Heart left ventricle (tissue), 16 donors: ENCODE results near the gene DPPA4. TPM values are rescaled to one million over a fixed set of nuclear protein-coding genes. Genes with fewer than 3 reads are reported as not detected.

Experiments used
- ATAC-seq, 4 donors: fragments of 200-7000 bp; cut with Tn5 transposase; one replicate each; pipeline ENCODE4 v1.9.1; 2020 to 2022; ENCODE audit warnings: moderate library complexity in 4 of 4, mild to moderate bottlenecking in 3 of 4, moderate number of reproducible peaks in 1 of 4
- DNase-seq, 5 donors: peaks; one replicate each; pipeline ENCODE4 v3.0.0-alpha.2; 2020
- H3K27ac ChIP-seq, 12 donors: fragments of 200-600 bp; sonication (generic) in 4 of 12; one replicate each; pipeline versions ENCODE4 v1.5.0 to v1.8.0; 2016 to 2022; ENCODE audit warnings: mild to moderate bottlenecking in 2 of 12
- H3K27me3 ChIP-seq, 9 donors: fragments of 200-600 bp; sonication (generic) in 2 of 9; one replicate each; pipeline versions ENCODE4 v1.5.1 to v1.8.0; 2016 to 2022; ENCODE audit warnings: mild to moderate bottlenecking in 3 of 9
- H3K36me3 ChIP-seq, 9 donors: fragments of 200-600 bp; sonication (generic) in 2 of 9; one replicate each; pipeline versions ENCODE4 v1.5.0 to v1.8.0; 2018 to 2022; ENCODE audit warnings: mild to moderate bottlenecking in 2 of 9
- H3K4me1 ChIP-seq, 12 donors: fragments of 200-600 bp; sonication (generic) in 4 of 12; one replicate each; pipeline versions ENCODE4 v1.5.0 to v1.8.0; 2016 to 2022; ENCODE audit warnings: mild to moderate bottlenecking in 3 of 12
- H3K4me3 ChIP-seq, 12 donors: fragments of 200-600 bp; sonication (generic) in 4 of 12; one replicate each; pipeline versions ENCODE4 v1.5.0 to v1.8.0; 2017 to 2022; ENCODE audit warnings: mild to moderate bottlenecking in 9 of 12, moderate library complexity in 4 of 12
- H3K9me3 ChIP-seq, 12 donors: fragments of 200-600 bp; sonication (generic) in 4 of 12; one replicate each; pipeline versions ENCODE4 v1.5.0 to v1.8.0; 2016 to 2022; ENCODE audit warnings: mild to moderate bottlenecking in 1 of 12
- POLR2A ChIP-seq, 2 donors: fragments of 450-650 bp; IDR thresholded peaks; one replicate each; pipeline ENCODE4 v1.6.1; 2017; ENCODE audit warnings: antibody characterized with exemption in 2 of 2, mild to moderate bottlenecking in 2 of 2, moderate library complexity in 2 of 2
- WGBS, 4 donors: extraction: QIAGEN DNeasy Blood & Tissue Kit in 2 of 4; methylation state at CpG; one replicate each; pipeline versions ENCODE4 v1.1.5 to v1.1.7; 2013 to 2018; 5-methylcytosine and 5-hydroxymethylcytosine counted together
- intact Hi-C, 10 donors: fragments of 100-400 bp; cut with DNase I; formaldehyde crosslinking; loops; one replicate each; pipeline versions ENCODE4 v1.11.1 to v1.14.2; 2022
- polyA plus RNA-seq, 2 donors: library from polyadenylated mRNA; stranded (reverse); fragments of 200-250 nt; gene quantifications; one replicate each; pipeline ENCODE4 v1.2.3, GENCODE V29; 2013
- total RNA-seq, 9 donors: library from RNA; depleted of rRNA in 2 of 9; stranded (reverse); fragments of >200 nt in 2 of 9; fragmentation: NEBNext Ultra II Directional in 3 of 9; extraction: Animal tissue kit (Norgen Biotek cat#: 25700) in 3 of 9; gene quantifications; one replicate each; pipeline versions ENCODE4 v1.1.0 to v1.2.4, GENCODE V29; 2016 to 2023
- TF ChIP-seq, protein P1 (sequence below), 12 donors: fragments of 200-600 bp; sonication (generic) in 4 of 12; IDR thresholded peaks; one replicate each; pipeline versions ENCODE4 v1.5.0 to v1.8.0; 2018 to 2022; ENCODE audit warnings: antibody characterized with exemption in 12 of 12, mild to moderate bottlenecking in 5 of 12
- donor health status: ischemic (EF 13 %, LVEDD 7.1; RV severe dilation, severe dysfunction).
- donor health status: healthy with polysubstance abuse.
- donor health status: DM: no; HTN: yes; CAD: no.
- donor health status: DM: no; HTN: no; CAD: no.
- donor health status: ischemic (EF 25% LVEDD 6.9; RV normal size, moderate dysfunction).
- donor health status: ischemic (EF 25% LVEDD 5.7; RV mildly dilated, moderate dysfunction).
- donor health status: healthy.
- donor health status: DM: yes; HTN: yes; CAD: no.
- donor health status: ischemic (EF 35%, LVEDD 5.7; RV mildly dilated, moderate dysfunction).
- donor health status: nonischemic (EF 11% LVEDD 7.7; RV severe dilation, severe dysfunction).
- donor health status: DM: yes; HTN: yes; CAD: no.
- donor health status: PGD.
- donor health status: ischemic (EF 29% LVEDD 5.4; RV normal size, mild dysfunction).
- donor health status: nonischemic (EF 23%, LVEDD 6.1; RV moderate dilation, normal function).

Gene DPPA4
- total and polyA plus RNA-seq, 11 donors: not detected

DNA sequence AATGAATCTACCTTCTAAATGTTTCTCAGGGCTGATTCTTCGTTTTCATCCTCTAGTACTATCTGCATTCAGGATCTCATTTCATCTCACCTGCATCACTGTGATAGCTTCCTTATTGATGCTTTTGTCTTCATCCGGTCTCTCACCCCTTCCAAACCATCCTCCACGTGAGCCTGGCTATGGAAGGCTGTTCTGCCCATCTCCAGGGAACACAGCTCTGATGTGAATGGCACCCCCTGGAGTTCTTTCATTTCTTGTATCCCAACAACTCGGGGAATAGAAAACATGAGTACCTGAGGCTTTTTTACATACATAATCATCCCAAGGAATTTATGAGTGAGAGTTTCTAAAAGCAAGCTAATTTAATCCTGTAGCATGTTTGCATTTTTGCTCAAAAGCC lies 8.8 kb upstream of the DPPA4 start:
- intact Hi-C loops: no loop called here
- Histone ChIP-seq H3K27ac (no peak overlapping the region), H3K9me3 (no peaks in the 10 kb centered on the region), H3K36me3 (no peaks in the 10 kb centered on the region), H3K4me3 (no peak overlapping the region), H3K27me3 (no peaks in the 10 kb centered on the region), H3K4me1 (no peaks in the 10 kb centered on the region)
- 48 to 56% (median 53%) methylated on average over 4 of the region's 4 CpGs for WGBS, 4 donors
- TF ChIP-seq, protein P1, sequence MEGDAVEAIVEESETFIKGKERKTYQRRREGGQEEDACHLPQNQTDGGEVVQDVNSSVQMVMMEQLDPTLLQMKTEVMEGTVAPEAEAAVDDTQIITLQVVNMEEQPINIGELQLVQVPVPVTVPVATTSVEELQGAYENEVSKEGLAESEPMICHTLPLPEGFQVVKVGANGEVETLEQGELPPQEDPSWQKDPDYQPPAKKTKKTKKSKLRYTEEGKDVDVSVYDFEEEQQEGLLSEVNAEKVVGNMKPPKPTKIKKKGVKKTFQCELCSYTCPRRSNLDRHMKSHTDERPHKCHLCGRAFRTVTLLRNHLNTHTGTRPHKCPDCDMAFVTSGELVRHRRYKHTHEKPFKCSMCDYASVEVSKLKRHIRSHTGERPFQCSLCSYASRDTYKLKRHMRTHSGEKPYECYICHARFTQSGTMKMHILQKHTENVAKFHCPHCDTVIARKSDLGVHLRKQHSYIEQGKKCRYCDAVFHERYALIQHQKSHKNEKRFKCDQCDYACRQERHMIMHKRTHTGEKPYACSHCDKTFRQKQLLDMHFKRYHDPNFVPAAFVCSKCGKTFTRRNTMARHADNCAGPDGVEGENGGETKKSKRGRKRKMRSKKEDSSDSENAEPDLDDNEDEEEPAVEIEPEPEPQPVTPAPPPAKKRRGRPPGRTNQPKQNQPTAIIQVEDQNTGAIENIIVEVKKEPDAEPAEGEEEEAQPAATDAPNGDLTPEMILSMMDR (IDR thresholded peaks at IDR 0.05): no peak
- no peak for TF ChIP-seq POLR2A (IDR thresholded peaks at IDR 0.05)
- DNase-seq: no peak
- no peak for ATAC-seq

DNA sequence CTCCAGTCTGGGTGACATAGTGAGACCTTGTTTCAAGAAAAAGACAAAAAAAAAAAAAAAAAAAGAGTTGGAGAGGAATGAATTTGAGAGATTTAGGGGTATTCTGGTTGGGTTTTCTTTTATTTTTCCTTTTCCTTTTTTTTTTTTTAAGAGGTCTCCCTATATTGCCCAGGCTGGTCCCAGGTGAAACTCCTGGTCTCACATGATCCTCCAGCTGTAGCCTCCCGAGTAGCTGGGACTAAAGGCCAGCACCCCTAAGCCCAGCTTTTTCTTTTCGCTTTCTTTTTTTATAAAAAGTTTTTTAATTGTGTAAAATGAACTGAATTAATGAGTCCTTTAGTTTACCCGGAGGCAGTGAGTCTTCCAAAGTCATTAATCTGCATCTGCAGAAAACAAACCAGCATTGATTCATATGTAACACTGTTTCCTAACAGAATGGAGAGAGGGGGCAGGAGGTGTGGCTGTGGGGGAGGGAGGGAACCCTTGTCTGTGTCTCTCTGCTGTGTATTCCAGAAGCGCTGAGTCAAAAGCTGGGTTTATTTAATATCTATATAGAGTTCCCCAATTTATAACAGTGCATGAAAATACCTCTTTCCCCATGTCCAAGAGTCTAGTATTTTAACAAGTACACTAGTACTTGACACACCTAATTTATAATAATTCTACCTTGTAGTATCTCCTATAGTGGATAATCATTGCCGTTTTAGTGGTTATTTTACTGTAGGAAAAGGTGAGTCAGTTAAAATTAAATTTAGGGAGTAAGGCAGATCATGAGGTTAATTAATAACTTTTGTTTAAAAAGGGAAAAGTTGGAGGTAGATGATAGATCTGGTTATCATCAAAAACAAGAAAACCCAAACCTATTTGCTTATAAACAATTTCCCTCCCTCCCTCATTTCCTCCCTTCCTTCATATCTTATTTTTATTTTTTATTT lies 2.6 kb upstream of the DPPA4 start:
- Histone ChIP-seq H3K9me3 (no peaks in the 10 kb centered on the region), H3K4me1 (peaks cover 0 to 6% (median 0%) of the 10 kb centered on the region in 12 donors), H3K27ac (no peak overlapping the region), H3K36me3 (no peaks in the 10 kb centered on the region), H3K4me3 (no peak overlapping the region), H3K27me3 (peaks cover 0 to 27% (median 8%) of the 10 kb centered on the region in 9 donors)
- no peak for TF ChIP-seq POLR2A (IDR thresholded peaks at IDR 0.05)
- TF ChIP-seq, protein P1 (IDR thresholded peaks at IDR 0.05): no peak
- no peak for ATAC-seq
- no peak for DNase-seq
- WGBS, 4 donors: 53 to 64% (median 56%) methylated on average over 5 of the region's 5 CpGs
- intact Hi-C loops: no loop called here

DNA sequence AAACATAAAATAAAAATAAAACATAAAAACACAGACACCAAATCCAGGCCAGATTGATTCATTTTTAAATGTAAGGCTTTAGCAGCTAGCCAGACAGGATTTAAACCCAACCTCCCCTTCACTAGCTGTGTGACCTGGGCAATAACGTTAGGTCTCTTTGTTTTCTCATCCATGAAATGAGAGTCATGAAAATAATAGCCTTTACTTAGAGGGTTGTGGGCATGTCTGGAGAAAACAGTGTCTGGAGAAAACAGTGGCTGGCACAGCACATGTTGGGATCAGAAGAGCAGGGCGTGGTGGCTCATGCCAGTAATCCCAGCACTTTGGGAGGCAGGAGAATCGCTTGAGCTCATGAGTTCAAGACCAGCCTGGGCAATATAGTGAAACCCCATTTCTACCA lies 1.9 kb upstream of the DPPA4 start:
- Histone ChIP-seq H3K4me3 (no peak overlapping the region), H3K27me3 (peaks cover 0 to 29% (median 8%) of the 10 kb centered on the region in 9 donors), H3K9me3 (no peaks in the 10 kb centered on the region), H3K4me1 (peaks cover 0 to 6% (median 0%) of the 10 kb centered on the region in 12 donors), H3K27ac (no peak overlapping the region), H3K36me3 (no peaks in the 10 kb centered on the region)
- intact Hi-C loops: no loop called here
- DNase-seq: no peak
- TF ChIP-seq POLR2A (IDR thresholded peaks at IDR 0.05): no peak
- TF ChIP-seq, protein P1 (IDR thresholded peaks at IDR 0.05): no peak
- no peak for ATAC-seq
- WGBS, 4 donors: 58 to 63% (median 61%) methylated on average over 3 of the region's 3 CpGs

DNA sequence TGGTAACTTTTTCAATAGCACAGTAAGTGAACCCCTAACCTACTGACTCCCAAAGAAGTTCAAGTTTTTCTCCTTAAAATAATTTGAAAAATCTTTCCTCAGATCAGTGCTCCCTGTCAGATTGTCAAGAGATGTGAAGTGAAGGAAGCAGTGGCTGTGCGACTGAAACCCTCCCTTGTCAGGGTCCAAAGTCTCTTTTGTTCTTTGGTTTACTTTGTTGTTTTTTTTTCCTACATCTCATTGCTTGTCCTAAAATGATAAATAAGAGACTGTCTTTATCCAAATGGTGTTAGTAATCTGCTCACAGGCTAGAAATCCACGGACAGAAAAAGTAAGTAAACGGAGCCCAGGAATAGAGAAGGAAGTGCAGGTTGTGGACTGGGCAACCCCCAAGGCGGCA lies 976 bp upstream of the DPPA4 start:
- H3K27me3 ChIP-seq: peaks cover 0 to 29% (median 8%) of the 10 kb centered on the region in 9 donors
- no peaks in the 10 kb centered on the region for H3K36me3 ChIP-seq
- TF ChIP-seq, protein P1 (IDR thresholded peaks at IDR 0.05): no peak
- no peak for TF ChIP-seq POLR2A (IDR thresholded peaks at IDR 0.05)
- intact Hi-C loops: no loop called here
- ATAC-seq: no peak
- WGBS, 4 donors: 40 to 43% (median 41%) methylated on average over 4 of the region's 4 CpGs
- DNase-seq: no peak
- H3K27ac ChIP-seq: no peak overlapping the region
- no peaks in the 10 kb centered on the region for H3K9me3 ChIP-seq
- peaks cover 0 to 6% (median 0%) of the 10 kb centered on the region in 12 donors for H3K4me1 ChIP-seq
- no peak overlapping the region for H3K4me3 ChIP-seq
